GM19035 (cell line): ENCODE results near the gene MACF1.
"Not testable (repeated sequence)": the region's sequence is repeated elsewhere in the genome, so short reads cannot be mapped to it uniquely, and the experiment has no call there.

Experiments used
- ATAC-seq: cut with Tn5 transposase; IDR thresholded peaks from one replicate; pipeline ENCODE4 v1.9.1; 2021; ENCODE audit not compliant: unreplicated experiment

Gene MACF1

GRCh38 chr1:39526466-39527189 is 322.1 kb downstream of the MACF1 start:
- ATAC-seq: no peak

- ATAC-seq: not testable (repeated sequence)
These were observed 322.7 kb downstream of the MACF1 start for GRCh38 chr1:39527190-39527579.

- no peak for ATAC-seq
These were observed 323.6 kb downstream of the MACF1 start for GRCh38 chr1:39528082-39528481.

DNA sequence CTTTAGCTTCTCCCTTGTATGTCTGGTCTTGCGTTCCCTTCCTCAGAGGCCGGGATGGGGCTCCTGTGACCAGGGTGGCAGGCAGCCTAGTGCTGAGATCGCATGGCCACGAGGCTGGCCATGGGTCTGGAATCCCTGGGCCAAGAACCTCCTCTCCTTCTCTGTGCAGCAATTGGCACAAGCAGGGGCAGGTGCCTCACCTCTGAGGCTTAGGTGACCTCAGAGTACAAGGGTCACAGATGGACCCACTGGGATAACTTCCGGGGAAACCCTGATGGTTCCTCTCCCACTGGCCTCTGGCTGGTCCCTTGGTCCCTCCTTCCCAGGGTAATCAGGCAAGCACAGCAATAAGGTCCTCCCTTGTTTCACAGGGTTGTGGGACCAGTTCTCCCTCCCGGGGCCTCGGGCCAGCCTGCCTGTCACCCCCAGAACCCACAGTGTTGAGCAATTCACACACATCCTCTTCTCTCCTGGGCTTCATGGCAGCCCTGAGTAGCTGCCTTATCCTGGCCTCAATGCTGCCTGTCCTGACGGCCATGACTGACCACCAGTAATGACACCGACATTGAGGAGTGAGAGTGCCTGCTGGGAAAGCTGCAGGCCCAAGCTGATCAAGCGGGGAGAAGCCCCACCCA is 325.5 kb downstream of the MACF1 start:
- no peak for ATAC-seq

DNA sequence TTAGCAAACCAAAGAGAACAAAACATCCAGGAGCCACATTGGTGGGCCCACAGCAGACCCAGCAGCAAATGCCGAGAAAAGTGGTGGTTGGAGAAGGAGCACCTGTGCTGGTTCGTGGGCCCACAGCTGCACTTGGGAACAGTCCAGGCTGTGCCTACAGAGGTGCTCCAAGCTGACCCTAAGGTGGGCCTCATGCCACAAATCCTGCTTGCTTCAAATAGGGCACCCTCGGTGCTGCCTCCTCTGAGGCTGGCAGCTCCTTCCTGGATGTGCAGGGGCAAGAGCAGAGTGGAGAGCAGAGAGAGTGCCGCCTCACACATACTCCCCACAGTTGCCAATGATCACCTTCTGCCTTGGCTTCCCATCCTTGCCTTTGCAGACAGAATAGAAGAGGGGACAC is 327.0 kb downstream of the MACF1 start:
- ATAC-seq: no peak

GRCh38 chr1:39533442-39533841 is 328.9 kb downstream of the MACF1 start:
- ATAC-seq: no peak
